CD4-positive, alpha-beta T cell treated with Interleukin-15 for 4 hours (primary cell): ENCODE results near the gene TNFRSF4.

Source experiments
- DNase-seq: peaks from one replicate; pipeline ENCODE4 v3.0.0-alpha.2; 2020; ENCODE audit warnings: low spot score

Gene TNFRSF4

DNA sequence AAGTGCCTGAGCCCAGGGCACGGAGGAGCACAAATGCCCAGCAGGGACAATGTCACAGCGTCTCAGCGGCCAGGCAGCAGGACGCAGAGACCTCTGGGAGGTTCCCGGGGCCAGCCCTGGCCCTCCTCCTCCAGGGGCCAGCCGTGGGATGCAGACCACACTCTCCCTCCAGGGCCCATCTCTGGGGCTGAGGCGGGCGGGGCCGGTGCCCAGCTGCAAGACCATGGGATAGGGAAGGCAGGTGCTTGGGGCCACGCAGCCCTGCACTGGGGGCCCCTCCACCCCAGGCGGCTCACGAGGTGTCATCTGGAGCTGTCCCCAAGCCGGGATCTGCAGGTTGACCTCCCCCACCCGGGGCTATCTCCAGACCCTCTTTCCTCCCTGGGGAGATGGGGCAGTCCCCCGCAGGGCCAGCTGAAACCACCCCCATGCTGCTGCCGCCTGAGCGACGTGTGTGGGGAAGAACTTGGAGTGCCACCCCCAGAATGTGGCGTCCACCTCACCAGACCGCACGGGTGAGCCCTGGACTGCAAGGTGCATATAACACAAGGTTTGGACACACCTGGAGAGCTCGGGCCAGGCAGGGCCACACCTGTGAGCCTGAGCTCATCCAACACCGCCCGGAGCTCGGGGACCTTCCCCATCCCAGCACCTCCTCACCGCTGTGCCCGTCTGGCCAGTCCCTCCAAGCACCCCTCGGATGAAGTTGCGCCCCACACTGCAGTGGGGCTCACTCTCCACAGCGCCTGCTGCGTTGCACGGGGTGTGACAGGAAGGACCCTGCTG, 44.3 kb downstream of the TNFRSF4 start:
- no peak for DNase-seq

- DNase-seq: no peak
Observed at GRCh38 chr1:1168451-1169411, 45.2 kb downstream of the TNFRSF4 start.

DNA sequence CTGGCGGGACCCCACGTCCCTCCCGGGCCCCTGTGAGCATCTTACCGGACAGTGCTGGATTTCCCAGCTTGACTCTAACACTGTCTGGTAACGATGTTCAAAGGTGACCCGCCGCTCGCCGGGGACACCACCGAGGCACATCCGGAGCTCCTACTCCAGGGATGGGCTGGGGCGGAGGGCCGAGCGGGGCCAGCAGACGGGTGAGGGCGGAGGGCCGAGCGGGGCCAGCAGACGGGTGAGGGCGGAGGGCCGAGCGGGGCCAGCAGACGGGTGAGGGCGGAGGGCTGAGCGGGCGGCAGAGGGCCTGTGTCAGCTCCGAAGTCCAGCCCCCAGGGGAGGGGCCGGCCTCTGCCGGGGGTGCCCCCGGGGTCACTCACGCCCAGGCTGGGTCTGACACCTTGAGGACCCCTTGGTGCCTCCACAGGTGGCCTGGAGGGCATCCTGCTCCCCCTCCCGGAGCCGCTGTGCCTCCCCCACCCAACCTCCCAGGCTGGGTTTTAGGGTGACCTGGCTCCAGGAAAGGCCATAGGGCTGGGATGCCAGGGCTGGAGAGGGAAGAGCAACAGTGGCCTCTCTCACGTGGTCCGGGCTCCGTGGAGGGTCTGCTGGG, 46.0 kb downstream of the TNFRSF4 start:
- DNase-seq: no peak

DNA sequence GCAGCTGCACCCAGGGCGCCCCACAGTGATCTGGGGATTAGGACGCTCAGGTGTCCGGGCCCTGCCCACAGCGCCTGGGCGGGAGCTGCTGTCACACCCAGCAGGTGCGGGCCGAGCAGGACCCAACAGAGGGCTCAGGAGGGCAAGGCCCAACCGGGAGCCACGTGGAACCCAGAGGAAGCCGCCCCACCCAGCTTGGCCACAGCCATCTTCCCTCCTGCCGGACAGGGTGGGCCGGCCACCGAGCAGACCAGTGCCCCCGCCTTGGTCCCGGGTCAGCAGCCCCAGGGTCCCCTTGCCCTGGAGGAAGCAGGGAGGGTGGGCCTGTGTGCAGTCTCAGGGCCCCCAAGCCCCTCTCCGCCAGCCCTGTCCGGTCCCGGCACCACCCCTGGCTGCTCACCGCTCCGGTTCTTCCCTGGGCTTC, 46.5 kb downstream of the TNFRSF4 start:
- no peak for DNase-seq

DNA sequence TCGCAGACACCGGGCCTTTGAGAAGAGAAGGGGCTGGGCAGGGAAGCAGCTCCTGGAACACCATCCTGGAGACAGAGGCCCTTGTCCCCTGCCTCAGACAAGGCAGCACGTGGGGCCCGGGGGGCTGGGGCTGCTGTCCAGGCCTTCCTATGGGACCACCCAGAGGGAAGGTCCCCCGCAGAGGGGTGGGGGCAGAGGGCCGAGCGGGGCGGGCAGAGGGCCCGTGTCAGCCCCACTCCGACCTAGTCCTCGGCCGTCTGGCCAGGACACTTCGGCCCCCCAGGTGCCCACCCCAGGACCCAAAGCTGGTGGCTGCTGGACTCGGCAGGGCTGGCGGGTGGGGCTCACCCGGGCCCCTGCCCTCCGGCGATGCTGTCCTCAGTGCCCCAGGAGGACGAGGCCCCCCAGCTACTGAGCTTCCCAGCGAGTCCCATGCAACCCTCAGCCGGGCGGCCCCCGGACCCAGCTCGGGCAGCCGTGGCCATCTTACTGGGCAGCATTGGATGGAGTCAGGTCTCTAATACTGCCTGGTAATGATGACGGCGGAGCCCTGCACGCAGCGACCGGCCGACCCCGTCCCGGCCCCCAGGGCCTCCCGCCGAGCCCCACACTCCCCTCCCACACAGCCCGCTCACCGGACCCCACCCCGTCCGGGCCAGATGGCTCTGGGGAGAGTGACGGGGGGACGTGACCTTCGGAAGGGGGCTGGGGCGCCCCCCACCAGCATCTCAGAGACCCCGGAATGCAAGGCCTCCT, 47.1 kb downstream of the TNFRSF4 start:
- DNase-seq: no peak

GRCh38 chr1:1165900-1166421, 48.0 kb downstream of the TNFRSF4 start:
- no peak for DNase-seq

- DNase-seq: no peak
Observed at GRCh38 chr1:1165485-1165884, 48.5 kb downstream of the TNFRSF4 start.

DNA sequence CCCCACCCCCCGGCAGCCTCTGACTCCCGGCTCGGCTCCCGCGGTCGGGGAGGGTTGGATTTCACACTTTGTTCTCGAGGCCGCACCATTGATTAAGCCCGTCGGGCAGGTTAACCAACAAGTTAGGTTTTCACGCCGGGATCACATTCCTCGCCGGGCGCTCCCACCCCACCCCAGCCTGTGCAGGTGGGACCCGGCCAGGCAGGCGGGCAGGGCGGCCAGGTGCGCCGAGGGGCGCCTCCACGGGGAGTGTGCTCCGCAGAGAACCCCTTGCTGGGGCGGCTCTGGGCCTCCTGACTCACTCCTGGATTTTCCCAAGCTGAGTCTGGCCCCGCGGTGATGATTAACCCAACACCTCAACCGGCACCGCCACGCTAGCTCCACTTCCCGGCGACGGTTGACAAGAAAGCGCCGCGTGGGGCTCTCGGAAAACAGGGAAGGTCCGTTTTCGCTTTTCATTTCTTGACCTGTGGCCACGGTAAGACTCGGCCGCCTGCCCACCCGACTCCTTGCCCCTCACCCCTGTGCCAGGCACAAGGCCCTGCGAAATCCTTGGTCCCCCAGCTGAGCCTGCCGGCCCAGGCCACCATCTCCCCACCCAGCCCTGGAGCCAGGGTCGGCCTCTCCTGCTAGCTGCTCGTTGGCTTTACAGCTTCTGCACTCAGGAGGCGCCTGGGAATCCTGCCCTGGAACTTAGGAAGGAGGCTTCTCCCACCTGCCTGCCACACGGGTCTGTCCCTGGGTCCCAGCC, 49.1 kb downstream of the TNFRSF4 start:
- DNase-seq: no peak

DNA sequence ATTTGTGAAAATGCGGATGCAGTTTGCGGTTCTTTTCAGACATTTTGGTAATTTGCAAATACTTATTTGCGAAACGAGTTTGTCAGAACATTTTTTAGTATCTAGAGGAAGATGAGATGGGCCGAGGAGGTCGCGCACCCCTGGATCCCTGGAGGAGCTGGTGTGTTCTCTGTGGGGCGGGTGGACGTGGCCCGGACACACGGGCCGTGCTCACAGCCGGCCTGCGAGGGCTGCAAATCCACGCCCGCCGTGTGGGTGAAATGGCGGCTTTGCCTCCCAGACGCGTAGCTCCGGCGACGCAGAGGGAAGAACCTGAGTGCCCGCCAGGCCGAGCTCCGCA, 49.6 kb downstream of the TNFRSF4 start:
- DNase-seq: no peak

GRCh38 chr1:1163538-1164070, 50.3 kb downstream of the TNFRSF4 start:
- DNase-seq: no peak

- DNase-seq: no peak
Observed at GRCh38 chr1:1162597-1163537, 51.1 kb downstream of the TNFRSF4 start.

- no peak for DNase-seq
Observed at GRCh38 chr1:1161683-1162079, 52.3 kb downstream of the TNFRSF4 start.
